HG03196 (cell line): ENCODE measurements around the gene SCGB1D2.

Experiments
- ATAC-seq: cut with Tn5 transposase; IDR thresholded peaks from one replicate; pipeline ENCODE4 v1.9.1; 2021; ENCODE audit not compliant: unreplicated experiment

The SCGB1D2 gene

GRCh38 chr11:62256281-62256680 is 14.2 kb downstream of the SCGB1D2 start:
- no peak for ATAC-seq

GRCh38 chr11:62260261-62260953 is 18.4 kb downstream of the SCGB1D2 start:
- ATAC-seq: no peak

- ATAC-seq: no peak
These were observed 22.0 kb downstream of the SCGB1D2 start for GRCh38 chr11:62264004-62264403.

GRCh38 chr11:62266558-62266957 is 24.5 kb downstream of the SCGB1D2 start:
- ATAC-seq: no peak

- ATAC-seq: no peak
These were observed 25.0 kb downstream of the SCGB1D2 start for GRCh38 chr11:62267050-62267449.

GRCh38 chr11:62267576-62267975 is 25.5 kb downstream of the SCGB1D2 start:
- no peak for ATAC-seq

GRCh38 chr11:62269654-62270278 is 27.7 kb downstream of the SCGB1D2 start, which contains the start of gene SCGB2A2:
SCGB2A2 (plus strand) TSS chr11:62270158; CDS start chr11:62270217, 59 bp downstream.
- ATAC-seq: no peak

GRCh38 chr11:62273284-62273683 is 31.2 kb downstream of the SCGB1D2 start:
- ATAC-seq: no peak

- ATAC-seq: no peak
These were observed 31.8 kb downstream of the SCGB1D2 start for GRCh38 chr11:62273789-62274275.

GRCh38 chr11:62280452-62280851 is 38.4 kb downstream of the SCGB1D2 start:
- ATAC-seq: no peak
